Measurements from ENCODE around the gene SNRNP200. TPM values are rescaled to one million over a fixed set of nuclear protein-coding genes. Genes with fewer than 3 reads are reported as not detected.
A peak's percentile ranks its signal among the peaks of the same experiment; 100 is the strongest.

SNRNP200 gene
- total and polyA plus RNA-seq, 2 donors (not counting 1 experiment from before 2014, with no cell fraction given): 211 to 216 TPM

DNA sequence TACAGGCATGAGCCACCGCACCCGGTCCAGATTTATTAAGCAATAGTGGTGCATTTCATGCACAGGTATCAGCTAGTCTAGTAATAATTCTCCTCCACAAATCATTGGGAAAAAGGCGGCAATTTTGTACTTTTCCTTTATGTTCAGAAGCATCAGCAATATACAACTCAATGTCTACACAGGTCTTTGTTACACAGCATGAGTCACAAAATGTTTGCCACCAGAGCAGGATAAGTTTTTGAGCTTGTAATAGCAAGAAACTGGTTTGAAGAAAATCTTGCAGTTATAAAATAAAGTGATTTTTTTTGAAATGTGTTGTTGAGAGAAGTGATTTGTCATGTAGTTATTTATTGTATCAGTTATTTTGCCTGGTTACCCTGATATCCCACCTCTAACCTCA is 15.0 kb upstream of the SNRNP200 start:
- DNase-seq (no peak), ATAC-seq (ENCODE audit: low read depth) (no peak)
- Histone ChIP-seq H3K4me1 (ENCODE audit: control insufficient read depth in 2 of 2, insufficient read depth in 2 of 2, low read length in 2 of 2) (peaks cover 34 to 43% of the 10 kb centered on the region in 2 donors), H3K36me3 (replicated peaks in 1 of 2; ENCODE audit: control extremely low read depth in 1 of 2, control insufficient read depth in 1 of 2, extremely low read depth in 1 of 2, insufficient read depth in 2 of 2, low read length in 1 of 2) (no peaks in the 10 kb centered on the region), H3K79me2 (ENCODE audit: control insufficient read depth, insufficient read depth, low read length) (no peaks in the 10 kb centered on the region), H3K9me3 (ENCODE audit: control extremely low read depth in 1 of 3, control insufficient read depth in 2 of 3, insufficient read depth in 1 of 3, low read length in 2 of 3) (no peaks in the 10 kb centered on the region), H3K4me3 (ENCODE audit: control extremely low read depth in 1 of 5, extremely low read depth in 1 of 5, insufficient read depth in 1 of 5, low read depth in 2 of 5, low read length in 4 of 5) (peak overlapping the region in 2 of 5 experiments; percentile 76 to 97), H3K4me2 (replicated peaks; ENCODE audit: low read depth, low read length, poor library complexity, severe bottlenecking) (peak overlapping the region; percentile 95), H2AFZ (ENCODE audit: insufficient read depth, low read depth, low read length, poor library complexity, severe bottlenecking) (peak overlapping the region; percentile 79), H3K27ac (ENCODE audit: low read length in 2 of 2) (no peak overlapping the region), H4K20me1 (ENCODE audit: control insufficient read depth, insufficient read depth, low read length, poor library complexity, severe bottlenecking) (no peaks in the 10 kb centered on the region), H3K9ac (ENCODE audit: low read length) (peak overlapping the region; percentile 80), H3K27me3 (replicated peaks in 1 of 4; ENCODE audit: control extremely low read depth in 1 of 4, control insufficient read depth in 3 of 4, insufficient read depth in 4 of 4, low read length in 3 of 4) (no peaks in the 10 kb centered on the region)
- POLR2A ChIA-PET: interaction anchor here (1.8 to 3.5 kb wide), 3 partner anchors 15 to 25 kb away, joined by 6 to 28 read pairs (median 22); partner anchors contain the start of genes NCAPH and SNRNP200
- Mint-ChIP-seq H3K4me1 (peaks cover 48% of the 10 kb centered on the region), H3K4me3 (peak overlapping the region; percentile 87), H3K9me3 (ENCODE audit: insufficient read depth) (no peaks in the 10 kb centered on the region), H3K27me3 (no peaks in the 10 kb centered on the region), H3K27ac (peak overlapping the region; percentile 17)
- CTCF ChIA-PET: interaction anchor here (0.6 to 2.6 kb wide), 11 partner anchors 12 to 1769 kb away, joined by 3 to 22 read pairs (median 3); partner anchors contain the start of genes ANKRD39 and NCAPH
- intact Hi-C loops (cut with micrococcal nuclease): loop anchor here (2.0 to 10.0 kb wide), 3 partner anchors 14 to 314 kb away; partner anchors contain the start of genes ARID5A, KANSL3 and NCAPH
- WGBS (ENCODE audit: insufficient coverage): no CpG with 5 or more reads among the region's 3 CpGs
- TF ChIP-seq EZH2 (IDR thresholded peaks at IDR 0.05; ENCODE audit: borderline replicate concordance, insufficient read depth, low read depth, low read length, poor library complexity, severe bottlenecking): no peak
- TF ChIP-seq, protein P1, sequence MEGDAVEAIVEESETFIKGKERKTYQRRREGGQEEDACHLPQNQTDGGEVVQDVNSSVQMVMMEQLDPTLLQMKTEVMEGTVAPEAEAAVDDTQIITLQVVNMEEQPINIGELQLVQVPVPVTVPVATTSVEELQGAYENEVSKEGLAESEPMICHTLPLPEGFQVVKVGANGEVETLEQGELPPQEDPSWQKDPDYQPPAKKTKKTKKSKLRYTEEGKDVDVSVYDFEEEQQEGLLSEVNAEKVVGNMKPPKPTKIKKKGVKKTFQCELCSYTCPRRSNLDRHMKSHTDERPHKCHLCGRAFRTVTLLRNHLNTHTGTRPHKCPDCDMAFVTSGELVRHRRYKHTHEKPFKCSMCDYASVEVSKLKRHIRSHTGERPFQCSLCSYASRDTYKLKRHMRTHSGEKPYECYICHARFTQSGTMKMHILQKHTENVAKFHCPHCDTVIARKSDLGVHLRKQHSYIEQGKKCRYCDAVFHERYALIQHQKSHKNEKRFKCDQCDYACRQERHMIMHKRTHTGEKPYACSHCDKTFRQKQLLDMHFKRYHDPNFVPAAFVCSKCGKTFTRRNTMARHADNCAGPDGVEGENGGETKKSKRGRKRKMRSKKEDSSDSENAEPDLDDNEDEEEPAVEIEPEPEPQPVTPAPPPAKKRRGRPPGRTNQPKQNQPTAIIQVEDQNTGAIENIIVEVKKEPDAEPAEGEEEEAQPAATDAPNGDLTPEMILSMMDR (IDR thresholded peaks at IDR 0.05): no peak

DNA sequence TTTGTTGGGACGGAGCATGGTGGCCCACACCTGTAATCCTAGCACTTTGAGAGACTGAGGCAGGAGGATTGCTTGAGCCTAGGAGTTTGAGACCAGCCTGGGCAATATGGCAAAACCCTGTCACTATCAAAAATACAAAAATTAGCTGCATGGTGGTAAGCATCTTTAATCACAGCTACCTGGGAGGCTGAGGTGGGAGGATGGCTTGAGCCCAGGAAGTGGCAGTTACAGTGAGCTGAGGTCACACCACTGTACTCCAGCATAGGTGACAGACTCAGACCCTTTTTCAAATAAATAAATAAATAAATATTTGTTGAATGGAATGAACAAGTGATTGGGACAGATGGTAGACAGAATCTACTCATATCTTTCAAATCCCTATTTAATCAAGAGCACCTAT is 14.1 kb upstream of the SNRNP200 start:
- H3K4me1 Mint-ChIP-seq: peaks cover 41% of the 10 kb centered on the region

More for the DNA sequence above, 14.1 kb upstream of the SNRNP200 start:
- Histone ChIP-seq H3K4me2 (replicated peaks; ENCODE audit: low read depth, low read length, poor library complexity, severe bottlenecking) (peak overlapping the region; percentile 10), H3K36me3 (replicated peaks in 1 of 2; ENCODE audit: control extremely low read depth in 1 of 2, control insufficient read depth in 1 of 2, extremely low read depth in 1 of 2, insufficient read depth in 2 of 2, low read length in 1 of 2) (no peaks in the 10 kb centered on the region), H4K20me1 (ENCODE audit: control insufficient read depth, insufficient read depth, low read length, poor library complexity, severe bottlenecking) (no peaks in the 10 kb centered on the region), H3K4me3 (ENCODE audit: control extremely low read depth in 1 of 5, extremely low read depth in 1 of 5, insufficient read depth in 1 of 5, low read depth in 2 of 5, low read length in 4 of 5) (no peak overlapping the region), H3K9me3 (ENCODE audit: control extremely low read depth in 1 of 3, control insufficient read depth in 2 of 3, insufficient read depth in 1 of 3, low read length in 2 of 3) (no peaks in the 10 kb centered on the region), H3K79me2 (ENCODE audit: control insufficient read depth, insufficient read depth, low read length) (no peaks in the 10 kb centered on the region), H3K27me3 (replicated peaks in 1 of 4; ENCODE audit: control extremely low read depth in 1 of 4, control insufficient read depth in 3 of 4, insufficient read depth in 4 of 4, low read length in 3 of 4) (no peaks in the 10 kb centered on the region), H3K9ac (ENCODE audit: low read length) (no peak overlapping the region), H3K4me1 (ENCODE audit: control insufficient read depth in 2 of 2, insufficient read depth in 2 of 2, low read length in 2 of 2) (peaks cover 28 to 38% of the 10 kb centered on the region in 2 donors), H2AFZ (ENCODE audit: insufficient read depth, low read depth, low read length, poor library complexity, severe bottlenecking) (no peak overlapping the region), H3K27ac (ENCODE audit: low read length in 2 of 2) (no peak overlapping the region)
- Mint-ChIP-seq H3K27ac (no peak overlapping the region), H3K27me3 (no peaks in the 10 kb centered on the region), H3K4me3 (no peak overlapping the region), H3K9me3 (ENCODE audit: insufficient read depth) (no peaks in the 10 kb centered on the region)
- TF ChIP-seq, protein P1 (IDR thresholded peaks at IDR 0.05): no peak
- no peak for TF ChIP-seq EZH2 (IDR thresholded peaks at IDR 0.05; ENCODE audit: borderline replicate concordance, insufficient read depth, low read depth, low read length, poor library complexity, severe bottlenecking)
- ChIA-PET POLR2A (interaction anchor here (2.9 to 3.5 kb wide), 2 partner anchors 14 to 17 kb away, joined by 22 to 28 read pairs; partner anchors contain the start of genes NCAPH and SNRNP200), CTCF (interaction anchor here (1.1 to 2.6 kb wide), 2 partner anchors 15 to 46 kb away, joined by 3 to 22 read pairs; partner anchors contain the start of gene NCAPH)
- intact Hi-C loops (cut with micrococcal nuclease): no loop called here
- WGBS (ENCODE audit: insufficient coverage): no CpG with 5 or more reads among the region's 1 CpG
- ATAC-seq (ENCODE audit: low read depth) (no peak), DNase-seq (no peak)
